Measurements from ENCODE around the gene SPRED1.

GRCh38 chr15:38320181-38320580, 67.5 kb downstream of the SPRED1 start:
- no peak for TF ChIP-seq CTCF (conservative IDR thresholded peaks at IDR 0.05; ENCODE audit: low read length)
- TF ChIP-seq EZH2phosphoT487 (IDR thresholded peaks at IDR 0.05; ENCODE audit: borderline replicate concordance), result no peak
